Ovary (tissue), 3 donors: ENCODE data around the gene SMURF1.

Experiments
- CTCF ChIP-seq, 3 donors: fragments of 450-650 bp in 2 of 3; fragments of 200-600 bp in 1 of 3; IDR thresholded peaks; one replicate each; pipeline versions ENCODE4 v1.5.1 to v1.8.0; 2016 to 2022; ENCODE audit warnings: antibody characterized with exemption in 3 of 3, mild to moderate bottlenecking in 1 of 3
- EP300 ChIP-seq: sonication (generic); formaldehyde crosslinking; IDR thresholded peaks from one replicate; pipeline ENCODE4 v1.6.1; 2017; ENCODE audit warnings: antibody characterized with exemption
- POLR2A ChIP-seq: fragments of 450-650 bp; IDR thresholded peaks from one replicate; pipeline ENCODE4 v1.6.1; 2017; ENCODE audit warnings: antibody characterized with exemption, mild to moderate bottlenecking, moderate library complexity
- donor health status: DM: no; HTN: no; CAD: no.

GRCh38 chr7:99108613-99109012 is 35.3 kb downstream of the SMURF1 start:
- TF ChIP-seq POLR2A (no peak), CTCF (IDR thresholded peaks at IDR 0.05) (no peak), EP300 (no peak)
